GM12892 (cell line): ENCODE data around the gene SCN2B.
A peak's percentile ranks its signal among the peaks of the same experiment; 100 is the strongest.
"Not testable (repeated sequence)": the region's sequence is repeated elsewhere in the genome, so short reads cannot be mapped to it uniquely, and the experiment has no call there.

Experiments
- DNase-seq: peaks from one replicate; pipeline ENCODE4 v3.0.0; 2011; ENCODE audit not compliant: insufficient read length
- FAIRE-seq: peaks from 2 replicates; lab custom pipeline; 2011; peaks lifted over from hg19 to GRCh38; lab: Jason Lieb, UNC
- POLR2A ChIP-seq: IDR thresholded peaks from 2 replicates; pipeline ENCODE4 v1.6.1; 2011; ENCODE audit warnings: low read depth, low read length, control low read depth
- POLR2AphosphoS5 ChIP-seq: IDR thresholded peaks from 2 replicates; pipeline ENCODE4 v1.6.1; 2011; ENCODE audit warnings: low read depth, low read length, control low read depth
- TAF1 ChIP-seq: IDR thresholded peaks from 2 replicates; pipeline ENCODE4 v1.6.1; 2011; ENCODE audit warnings: low read depth, mild to moderate bottlenecking, control low read depth, low read length, borderline replicate concordance

SCN2B gene

DNA sequence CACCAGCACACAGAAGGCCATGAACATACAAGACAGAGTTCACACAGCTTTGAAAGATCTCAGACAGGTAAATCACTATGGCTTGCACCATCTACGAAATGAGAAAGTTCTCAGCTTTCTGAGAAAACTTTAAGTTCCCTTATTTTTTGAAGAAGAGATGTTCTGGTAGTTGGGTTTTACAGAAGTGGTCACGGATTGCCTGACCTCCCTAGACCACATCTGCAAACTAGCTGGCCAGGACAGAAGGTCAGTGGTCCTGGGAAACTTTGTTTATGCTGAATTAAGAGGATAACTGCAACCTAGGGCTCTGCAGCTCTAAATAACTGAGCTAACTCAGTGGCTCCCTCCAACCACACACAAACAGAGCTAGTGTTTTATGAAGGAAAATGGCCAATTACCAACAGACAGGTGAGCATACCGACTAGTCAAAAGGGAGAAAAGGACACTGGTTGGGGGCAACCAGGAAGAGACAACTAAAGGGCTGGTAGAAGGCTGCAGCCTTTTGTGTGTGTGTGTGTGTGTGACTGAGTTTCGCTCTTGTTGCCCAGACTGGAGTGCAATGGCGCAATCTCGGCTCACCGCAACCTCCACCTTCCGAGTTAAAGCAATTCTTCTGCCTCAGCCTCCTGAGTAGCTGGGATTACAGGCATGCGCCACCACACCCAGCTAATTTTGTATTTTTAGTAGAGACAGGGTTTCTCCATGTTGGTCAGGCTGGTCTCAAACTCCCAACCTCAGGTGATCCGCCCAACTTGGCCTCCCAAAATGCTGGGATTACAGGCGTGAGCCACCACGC is 8.5 kb upstream of the SCN2B start:
- FAIRE-seq = no peak
- no peak for DNase-seq
- no peak for TF ChIP-seq TAF1
- no peak for TF ChIP-seq POLR2AphosphoS5
- no peak for TF ChIP-seq POLR2A

DNA sequence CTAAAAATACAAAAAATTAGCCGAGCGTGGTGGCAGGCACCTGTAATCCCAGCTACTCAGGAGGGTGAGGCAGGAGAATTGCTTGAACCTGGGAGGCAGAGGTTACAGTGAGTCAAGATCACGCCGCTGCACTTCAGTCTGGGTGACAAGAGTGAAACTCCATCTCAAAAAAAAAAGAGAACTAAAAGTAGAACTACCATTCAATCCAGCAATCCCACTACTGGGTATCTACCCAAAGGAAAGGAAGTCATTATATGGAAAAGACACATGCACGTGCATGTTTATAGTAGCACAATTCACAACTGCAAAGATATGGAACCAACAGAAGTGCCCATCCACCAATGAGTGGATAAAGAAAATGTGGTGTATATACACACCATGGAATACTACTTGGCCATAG is 7.3 kb upstream of the SCN2B start:
- not testable (repeated sequence) for DNase-seq, FAIRE-seq

DNA sequence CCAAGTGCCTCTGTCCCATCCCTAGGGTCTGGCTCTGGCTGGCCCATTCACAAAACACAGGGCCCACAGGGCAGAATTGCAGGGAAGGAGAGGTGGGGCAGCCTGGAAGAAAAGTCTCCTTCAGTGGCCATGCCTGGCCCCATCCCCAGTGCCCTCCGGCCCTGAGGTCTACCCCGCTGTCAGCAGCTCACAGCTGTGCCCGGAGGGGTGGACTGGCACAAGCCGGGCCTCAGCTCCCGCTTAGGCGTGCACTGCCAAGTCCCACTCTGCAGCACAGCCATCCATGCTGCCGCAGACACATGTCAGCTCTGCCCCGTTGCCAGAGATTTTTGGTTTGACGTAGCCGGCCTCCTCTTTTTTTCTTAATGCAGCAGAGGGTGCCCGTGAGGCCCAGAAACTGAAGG is 3.9 kb upstream of the SCN2B start:
- no peak for FAIRE-seq
- no peak for TF ChIP-seq TAF1
- TF ChIP-seq POLR2AphosphoS5 = no peak
- no peak for TF ChIP-seq POLR2A
- no peak for DNase-seq

DNA sequence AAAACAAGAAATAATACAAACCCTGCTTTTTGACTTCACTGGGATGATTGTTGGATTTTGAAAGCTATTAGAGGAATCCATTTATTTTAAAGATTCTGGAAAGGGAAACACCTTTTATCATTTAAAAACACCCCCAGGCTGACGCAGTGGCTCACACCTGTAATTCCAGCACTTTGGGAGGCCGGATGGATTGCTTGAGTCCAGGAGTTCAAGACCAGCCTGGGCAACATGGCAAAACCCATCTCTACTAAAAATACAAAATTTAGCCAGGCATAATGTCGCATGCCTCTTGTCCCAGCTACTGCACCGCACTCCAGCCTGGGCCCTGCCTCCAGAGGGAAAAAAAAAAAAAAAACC is 317 bp upstream of the SCN2B start:
- TF ChIP-seq TAF1 (no peak), POLR2AphosphoS5 (no peak), POLR2A (no peak)
- no peak for DNase-seq
- FAIRE-seq = no peak

DNA sequence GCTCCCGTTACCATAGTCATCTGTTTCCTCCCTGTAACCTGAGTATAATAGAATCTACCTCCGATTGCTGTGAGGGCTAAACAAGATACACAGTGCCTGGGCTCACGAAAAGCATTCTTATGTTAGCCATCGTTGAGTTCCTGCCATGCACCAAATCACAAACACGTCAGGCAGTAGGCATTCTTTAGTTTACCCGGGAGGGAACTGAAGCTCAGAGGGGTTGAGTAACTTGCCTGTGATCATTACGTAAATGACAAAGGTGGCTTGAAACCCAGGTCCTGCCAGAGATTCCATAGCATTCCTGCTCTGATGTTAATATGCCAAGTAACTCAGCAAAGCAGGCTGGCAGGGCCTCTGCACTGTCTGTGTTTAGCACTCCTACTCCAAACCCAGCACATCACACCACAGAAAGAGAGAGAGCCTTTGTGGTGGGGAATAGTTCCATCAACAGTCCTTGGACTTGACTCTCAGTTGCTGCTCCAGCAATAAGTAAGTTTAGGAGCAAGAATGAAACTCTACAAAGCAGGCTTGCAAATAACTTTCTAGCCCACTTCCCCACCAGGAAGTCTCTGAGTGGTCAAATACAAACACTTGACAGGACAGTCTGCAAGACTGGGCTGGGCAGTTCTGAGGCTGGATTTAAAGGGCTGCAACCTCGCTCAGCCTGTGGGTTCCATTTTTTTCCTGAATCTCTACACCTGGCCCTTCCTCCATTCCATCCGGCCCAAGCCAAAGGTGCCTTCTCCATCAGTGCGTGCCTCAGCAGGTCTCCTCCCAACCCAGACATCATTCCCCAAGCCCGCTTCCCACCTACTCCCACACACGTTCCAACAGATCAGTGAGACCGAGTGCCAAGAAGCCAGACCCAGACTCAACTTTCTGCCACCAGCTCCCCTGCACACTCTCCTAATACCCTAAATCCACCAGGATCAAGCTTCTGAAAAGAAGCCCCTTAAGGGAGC is 1.1 kb downstream of the SCN2B start:
- TF ChIP-seq POLR2A (no peak), TAF1 (no peak), POLR2AphosphoS5 (no peak)
- no peak for DNase-seq
- no peak for FAIRE-seq

DNA sequence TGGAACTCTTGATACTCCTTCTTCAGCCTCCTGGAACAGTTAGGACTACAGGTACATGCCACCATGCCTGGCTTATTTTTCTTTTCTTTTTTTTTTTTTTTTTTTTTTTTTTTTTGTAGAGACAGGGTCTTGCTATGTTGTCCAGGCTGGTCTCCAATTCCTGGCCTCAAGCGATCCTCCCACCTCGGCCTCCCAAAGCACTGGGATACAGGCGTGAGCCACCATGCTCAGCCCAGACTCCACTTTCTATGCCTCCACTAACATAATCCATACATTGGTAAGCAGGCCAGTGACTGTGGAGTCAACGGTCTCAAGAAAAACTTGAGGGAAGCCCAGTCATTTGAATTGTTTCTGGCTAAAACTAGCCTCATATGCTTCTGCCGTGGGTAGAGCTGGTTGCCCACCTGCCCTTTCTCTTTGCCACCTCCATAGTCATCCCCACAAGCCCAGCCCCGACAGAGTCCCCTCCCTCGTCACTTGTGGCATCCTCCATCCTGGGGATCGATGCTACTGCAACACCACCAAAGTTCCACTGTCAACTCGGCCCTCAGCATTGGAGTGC is 2.4 kb downstream of the SCN2B start:
- no peak for TF ChIP-seq POLR2AphosphoS5
- TF ChIP-seq TAF1 = no peak
- TF ChIP-seq POLR2A = no peak
- FAIRE-seq (no peak), DNase-seq (no peak)

DNA sequence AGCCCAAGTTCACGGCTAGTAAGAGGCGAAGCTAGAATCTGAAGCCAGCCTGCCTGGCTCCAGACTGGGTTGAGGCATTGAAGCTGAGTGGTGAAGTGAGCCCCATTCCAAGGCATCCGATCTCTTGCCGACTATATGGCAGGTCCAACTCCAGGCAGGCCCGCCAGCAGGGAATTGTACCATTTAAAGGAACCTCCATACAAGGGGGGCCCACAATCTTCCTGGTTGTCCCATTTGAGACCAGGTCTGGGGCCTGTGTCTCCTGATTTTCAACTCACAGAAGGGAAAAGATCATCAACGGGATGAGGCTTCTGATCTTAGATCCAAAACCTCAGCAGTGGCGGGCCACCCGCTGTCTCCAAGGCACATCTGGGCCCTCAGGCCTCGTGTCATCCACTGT is 4.1 kb downstream of the SCN2B start:
- DNase-seq (no peak), FAIRE-seq (peak; percentile 73)
- TF ChIP-seq TAF1 (no peak), POLR2A (no peak), POLR2AphosphoS5 (no peak)

DNA sequence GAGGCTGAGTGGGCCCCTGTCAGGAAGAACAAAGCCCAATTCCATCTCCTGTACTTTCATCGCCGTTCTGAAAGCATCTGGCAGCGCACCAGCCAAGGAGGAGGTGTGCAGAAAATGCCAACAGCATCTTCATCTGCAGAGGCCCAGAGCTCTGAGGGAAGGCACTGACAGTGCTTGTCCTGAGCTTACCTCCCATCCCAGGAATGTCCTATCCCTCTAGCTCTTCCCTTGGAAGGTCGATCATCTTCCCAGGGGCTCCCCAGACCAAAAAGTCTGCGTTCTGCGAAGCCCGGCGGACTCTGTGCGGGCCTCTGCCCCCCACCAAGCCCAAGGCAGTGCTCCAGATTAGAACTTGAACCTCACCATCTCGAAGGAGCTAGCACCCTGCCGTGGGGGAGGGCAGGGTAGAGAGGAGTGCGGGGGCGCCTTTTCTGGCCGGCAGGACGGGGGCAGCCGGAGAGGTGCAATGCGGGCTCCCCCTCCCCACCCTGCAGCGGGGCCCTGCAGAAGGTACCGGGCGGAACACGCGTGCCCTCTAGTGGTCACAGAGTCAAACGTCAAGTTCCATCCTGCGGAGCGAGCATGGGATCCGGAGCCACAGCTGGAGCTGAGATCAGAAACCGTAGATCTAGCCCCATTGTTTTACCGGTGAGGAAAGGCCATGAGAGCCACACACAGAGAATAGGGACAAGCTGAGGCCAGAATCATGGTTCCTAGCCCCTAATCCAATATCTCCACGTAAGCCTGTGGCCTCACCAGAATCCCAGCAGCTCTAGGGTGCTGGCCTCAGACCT is 5.0 kb downstream of the SCN2B start:
- TF ChIP-seq POLR2AphosphoS5 (no peak), TAF1 (no peak)
- FAIRE-seq (peak; percentile 93), DNase-seq (peak; percentile 80)

DNA sequence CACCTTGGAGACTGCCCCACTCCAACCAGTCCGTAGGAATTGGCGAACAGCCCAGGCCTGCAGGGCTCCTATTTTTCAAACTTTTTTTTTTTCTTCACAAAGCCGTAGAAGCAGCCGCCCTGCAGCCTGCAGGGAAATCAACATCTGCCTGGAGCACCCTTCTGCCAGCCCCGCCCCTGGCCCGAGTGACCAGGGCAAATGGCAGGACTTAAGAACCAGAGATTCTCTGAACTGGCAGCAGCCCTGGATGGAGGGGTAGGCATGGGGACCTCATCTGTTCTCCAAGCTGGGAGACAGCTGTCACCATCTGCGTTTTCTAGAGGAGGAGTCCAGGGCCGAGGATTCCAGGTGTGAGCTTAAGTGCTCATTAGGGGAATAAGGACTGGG is 5.6 kb downstream of the SCN2B start:
- no peak for DNase-seq
- TF ChIP-seq POLR2AphosphoS5 (no peak), TAF1 (no peak), POLR2A (no peak)
- no peak for FAIRE-seq

DNA sequence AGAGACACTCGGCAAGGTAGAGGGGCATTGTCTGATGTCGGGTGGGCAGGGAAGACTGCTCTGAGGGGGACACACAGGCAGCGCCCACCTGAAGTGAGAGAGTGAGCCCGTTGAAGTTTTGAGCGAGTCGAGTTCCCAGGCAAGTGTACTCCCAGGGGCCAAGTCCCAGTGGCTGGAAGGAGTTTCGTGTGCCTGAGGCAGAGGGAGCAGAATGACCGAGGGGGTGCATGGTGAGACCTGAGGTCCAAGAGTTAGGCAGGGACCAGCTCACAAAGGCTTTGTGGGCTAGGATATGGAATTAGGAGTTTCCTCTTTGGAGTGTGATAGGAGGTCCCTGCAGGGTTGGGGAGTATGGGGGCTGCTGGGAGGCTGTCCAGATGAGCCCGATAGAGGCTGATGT is 6.2 kb downstream of the SCN2B start:
- FAIRE-seq = no peak
- no peak for DNase-seq
- TF ChIP-seq POLR2AphosphoS5 = no peak
- no peak for TF ChIP-seq TAF1
- no peak for TF ChIP-seq POLR2A

DNA sequence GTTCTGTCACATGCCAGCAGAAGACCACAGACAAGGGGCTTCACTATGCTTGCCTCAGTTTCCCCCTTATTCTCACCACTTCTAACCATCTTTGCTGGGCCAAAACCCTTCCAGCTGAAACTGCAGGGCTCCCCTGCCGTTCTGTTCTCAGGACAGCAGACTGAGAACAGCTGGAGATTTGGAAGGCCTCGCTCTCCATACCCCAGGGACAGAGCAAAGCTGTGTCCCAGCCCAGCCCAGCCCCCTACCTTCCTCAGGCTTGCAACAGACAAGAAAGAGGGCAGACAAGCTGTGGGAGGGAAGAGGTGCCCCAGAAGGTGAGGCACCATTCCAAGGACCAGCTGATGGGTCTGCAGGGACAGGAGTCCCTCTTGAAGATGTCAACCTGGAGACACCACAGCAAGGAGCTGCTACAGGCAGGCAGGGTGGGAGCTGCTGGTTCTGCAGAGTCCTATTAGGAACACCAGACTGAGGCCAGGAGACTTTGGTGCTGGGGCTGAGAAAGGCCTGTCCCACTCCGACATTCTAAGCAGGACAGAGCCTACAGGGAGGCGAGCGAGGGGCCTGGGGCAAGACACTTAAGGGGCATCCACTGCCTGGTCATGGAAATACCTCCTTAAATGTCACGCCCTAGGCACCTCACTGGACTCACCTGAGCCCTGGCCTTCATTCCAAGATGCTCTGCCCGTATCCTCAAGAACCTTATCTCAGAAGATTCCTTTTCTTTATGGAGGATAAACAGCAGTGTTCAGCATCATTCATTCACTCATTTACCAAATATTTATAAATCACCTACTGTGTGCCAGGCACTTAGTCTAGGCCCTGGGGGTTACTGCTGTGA is 6.9 kb downstream of the SCN2B start:
- DNase-seq (no peak), FAIRE-seq (no peak)
- no peak for TF ChIP-seq POLR2AphosphoS5
- no peak for TF ChIP-seq TAF1
- no peak for TF ChIP-seq POLR2A
